NCI-H2196 (cell line): Measurements from ENCODE around the gene SPATA2.
"Not testable (repeated sequence)": the region's sequence is repeated elsewhere in the genome, so short reads cannot be mapped to it uniquely, and the experiment has no call there.

Source experiments
- DNase-seq: peaks from one replicate; lab custom pipeline; 2025; ENCODE audit not compliant: unreplicated experiment; lab: John Stamatoyannopoulos, UW

The SPATA2 gene

GRCh38 chr20:49915380-49916145 lies at the start of gene SPATA2:
Gene SPATA2, minus strand, starts transcription at chr20:49915529. Its CDS starts 7,039 bp downstream, at chr20:49908490.
- DNase-seq = peak; percentile 97

- DNase-seq = no peak
Observed at GRCh38 chr20:49961413-49961812, 46.1 kb upstream of the SPATA2 start.

- DNase-seq = peak; percentile 30
Observed at GRCh38 chr20:49957089-49957938, 42.0 kb upstream of the SPATA2 start.

GRCh38 chr20:49956689-49957088 lies 41.4 kb upstream of the SPATA2 start:
- DNase-seq = no peak

GRCh38 chr20:49955830-49956396 lies 40.6 kb upstream of the SPATA2 start:
- DNase-seq = not testable (repeated sequence)

GRCh38 chr20:49955167-49955566 lies 39.8 kb upstream of the SPATA2 start:
- DNase-seq = no peak

GRCh38 chr20:49951151-49951550 lies 35.8 kb upstream of the SPATA2 start:
- no peak for DNase-seq

- no peak for DNase-seq
Observed at GRCh38 chr20:49948809-49949507, 33.6 kb upstream of the SPATA2 start.

GRCh38 chr20:49948178-49948577 lies 32.8 kb upstream of the SPATA2 start:
- DNase-seq = no peak

- DNase-seq = no peak
Observed at GRCh38 chr20:49945701-49946477, 30.6 kb upstream of the SPATA2 start.

- DNase-seq = no peak
Observed at GRCh38 chr20:49945306-49945700, 30.0 kb upstream of the SPATA2 start.

- DNase-seq = no peak
Observed at GRCh38 chr20:49942942-49943341, 27.6 kb upstream of the SPATA2 start.

- DNase-seq = no peak
Observed at GRCh38 chr20:49942303-49942702, 27.0 kb upstream of the SPATA2 start.

GRCh38 chr20:49941456-49941855 lies 26.1 kb upstream of the SPATA2 start:
- DNase-seq = no peak

GRCh38 chr20:49938173-49939163 lies 23.1 kb upstream of the SPATA2 start:
- no peak for DNase-seq

GRCh38 chr20:49937027-49937929 lies 21.9 kb upstream of the SPATA2 start:
- no peak for DNase-seq

- DNase-seq = peak; percentile 94
Observed at GRCh38 chr20:49936153-49937026, 21.1 kb upstream of the SPATA2 start, which contains the start of gene RNF114. Gene RNF114, plus strand, starts transcription at chr20:49936397. Its CDS starts 16 bp downstream, at chr20:49936413.
